IMR-90 (cell line): ENCODE measurements around the gene TENT5C. TPM values are rescaled to one million over a fixed set of nuclear protein-coding genes. Genes with fewer than 3 reads are reported as not detected.

ENCODE experiments used
- ATAC-seq: fragments of 200-7000 bp; cut with Tn5 transposase; 2 replicates; pipeline ENCODE4 v1.9.1; 2020; ENCODE audit warnings: low read depth, mild to moderate bottlenecking, moderate library complexity
- BruUV-seq: library from RNA; stranded (reverse); fragments of 400-500 nt; replicated peaks from 2 replicates; lab custom pipeline; 2021; lab: Mats Ljungman, UMichigan
- CTCF ChIA-PET: fragments of 300-600 bp; formaldehyde crosslinking; extraction: SDS; loops from one replicate; lab custom pipeline; 2021; ENCODE audit warnings: antibody characterized with exemption; lab: Yijun Ruan, JAX
- POLR2A ChIA-PET: fragments of 300-600 bp; sonication (Branson Sonifier 250); formaldehyde crosslinking; loops from one replicate; lab custom pipeline; 2022; ENCODE audit warnings: antibody characterized with exemption; ENCODE audit not compliant: unreplicated experiment; lab: Charles Lee
- DNase-seq: peaks from one replicate; pipeline ENCODE4 v3.0.0; 2013
- H2AFZ ChIP-seq: replicated peaks from 2 replicates; pipeline ENCODE3; 2013; ENCODE audit warnings: low read length, mild to moderate bottlenecking; ENCODE audit not compliant: poor library complexity
- H2AK5ac ChIP-seq: 2 replicates; pipeline ENCODE4 v1.6.1; 2013; ENCODE audit warnings: low read depth, low read length, inconsistent platforms
- H2AK9ac ChIP-seq: replicated peaks from 2 replicates; pipeline ENCODE3; 2013; ENCODE audit warnings: mild to moderate bottlenecking, low read depth, low read length, moderate library complexity; ENCODE audit not compliant: poor library complexity
- H2BK120ac ChIP-seq: 2 replicates; pipeline ENCODE4 v1.6.1; 2013; ENCODE audit warnings: low read depth, low read length, inconsistent platforms
- H2BK15ac ChIP-seq: 3 replicates; pipeline ENCODE4 v1.6.1; 2013; ENCODE audit warnings: low read depth, low read length, inconsistent platforms
- H2BK20ac ChIP-seq: 2 replicates; pipeline ENCODE4 v1.6.1; 2013; ENCODE audit warnings: low read depth, mild to moderate bottlenecking, inconsistent platforms, low read length, moderate library complexity
- H2BK5ac ChIP-seq: 2 replicates; pipeline ENCODE4 v1.6.1; 2013; ENCODE audit warnings: mild to moderate bottlenecking, low read depth, low read length, inconsistent platforms; ENCODE audit not compliant: poor library complexity, severe bottlenecking
- H3K14ac ChIP-seq: replicated peaks from 2 replicates; pipeline ENCODE4 v1.6.1; 2013; ENCODE audit warnings: low read depth, low read length, inconsistent platforms
- H3K18ac ChIP-seq: 2 replicates; pipeline ENCODE4 v1.6.1; 2013; ENCODE audit warnings: low read depth, low read length, control low read depth
- H3K23ac ChIP-seq: 2 replicates; pipeline ENCODE4 v1.6.1; 2013; ENCODE audit warnings: low read depth, low read length, inconsistent platforms
- H3K27ac ChIP-seq: 2 replicates; pipeline ENCODE4 v1.5.1; 2013; ENCODE audit warnings: mild to moderate bottlenecking, control low read depth, low read length; ENCODE audit not compliant: insufficient read depth
- H3K27me3 ChIP-seq: 2 replicates; pipeline ENCODE4 v1.6.1; 2013; ENCODE audit warnings: low read length; ENCODE audit not compliant: control insufficient read depth, insufficient read depth
- H3K36me3 ChIP-seq: 2 replicates; pipeline ENCODE4 v1.6.1; 2013; ENCODE audit warnings: low read length, mixed read lengths; ENCODE audit not compliant: control insufficient read depth, insufficient read depth
- H3K4ac ChIP-seq: 2 replicates; pipeline ENCODE4 v1.6.1; 2013; ENCODE audit warnings: low read depth, low read length, inconsistent platforms
- H3K4me1 ChIP-seq: 2 replicates; pipeline ENCODE4 v1.6.1; 2013; ENCODE audit warnings: low read length, mixed read lengths; ENCODE audit not compliant: control insufficient read depth, insufficient read depth
- H3K4me2 ChIP-seq: 2 replicates; pipeline ENCODE4 v1.6.1; 2013; ENCODE audit warnings: low read depth, mild to moderate bottlenecking, control low read depth, low read length, moderate library complexity
- H3K4me3 ChIP-seq: 2 replicates; pipeline ENCODE4 v1.5.1; 2013; ENCODE audit warnings: low read depth, mild to moderate bottlenecking, control low read depth, low read length, moderate library complexity; ENCODE audit not compliant: insufficient read depth
- H3K56ac ChIP-seq: 2 replicates; pipeline ENCODE4 v1.6.1; 2013; ENCODE audit warnings: low read length, inconsistent platforms; ENCODE audit not compliant: insufficient read depth; ENCODE audit errors: extremely low read depth
- H3K79me1 ChIP-seq, 2 experiments: 2 replicates each; pipeline ENCODE4 v1.6.1; 2013; ENCODE audit warnings: low read length in 2 of 2, inconsistent platforms in 1 of 2, low read depth in 1 of 2
- H3K9ac ChIP-seq: 2 replicates; pipeline ENCODE4 v1.6.1; 2013; ENCODE audit warnings: low read depth, low read length, control low read depth
- H3K9me1 ChIP-seq: 2 replicates; pipeline ENCODE4 v1.6.1; 2013; ENCODE audit warnings: low read length, inconsistent platforms; ENCODE audit not compliant: insufficient read depth
- H3K9me3 ChIP-seq: 2 replicates; pipeline ENCODE4 v1.6.1; 2013; ENCODE audit warnings: low read length; ENCODE audit not compliant: control insufficient read depth, insufficient read depth
- H4K20me1 ChIP-seq: 2 replicates; pipeline ENCODE4 v1.6.1; 2013; ENCODE audit warnings: low read length, inconsistent platforms; ENCODE audit not compliant: insufficient read depth
- H4K5ac ChIP-seq: 2 replicates; pipeline ENCODE4 v1.6.1; 2013; ENCODE audit warnings: mild to moderate bottlenecking, low read depth, low read length, control low read depth
- H4K8ac ChIP-seq, 2 experiments: 2 replicates each; pipeline ENCODE4 v1.6.1; 2013; ENCODE audit warnings: low read depth in 2 of 2, low read length in 2 of 2, control low read depth in 1 of 2, inconsistent platforms in 1 of 2
- H4K91ac ChIP-seq: 2 replicates; pipeline ENCODE4 v1.6.1; 2013; ENCODE audit warnings: low read depth, low read length, inconsistent platforms; ENCODE audit not compliant: insufficient read depth
- CHD1 ChIP-seq: IDR thresholded peaks from 2 replicates; pipeline ENCODE4 v1.6.1; 2012; ENCODE audit warnings: low read depth, low read length, improper control_type of control experiment
- FOS ChIP-seq: fragments of 150-350 bp; IDR thresholded peaks from 2 replicates; pipeline ENCODE4 v1.6.1; 2016; ENCODE audit warnings: low read depth, low read length
- MAZ ChIP-seq: IDR thresholded peaks from 2 replicates; pipeline ENCODE4 v1.6.1; 2012; ENCODE audit warnings: low read depth, mild to moderate bottlenecking, low read length, improper control_type of control experiment, moderate library complexity, borderline replicate concordance
- NFE2L2 ChIP-seq: fragments of 150-350 bp; IDR thresholded peaks from 2 replicates; pipeline ENCODE4 v1.6.1; 2016; ENCODE audit warnings: low read depth, mild to moderate bottlenecking, low read length
- POLR2A ChIP-seq: IDR thresholded peaks from 2 replicates; pipeline ENCODE4 v1.6.1; 2012; ENCODE audit warnings: mild to moderate bottlenecking, low read depth, low read length
- RAD21 ChIP-seq: IDR thresholded peaks from 2 replicates; pipeline ENCODE4 v1.6.1; 2012; ENCODE audit warnings: low read length, improper control_type of control experiment
- RCOR1 ChIP-seq: IDR thresholded peaks from 2 replicates; pipeline ENCODE4 v1.6.1; 2012; ENCODE audit warnings: mild to moderate bottlenecking, low read length, improper control_type of control experiment; ENCODE audit not compliant: insufficient replicate concordance
- WGBS, 2 experiments: methylation state at CpG; one replicate each; pipeline versions ENCODE4 v1.1.5 to v1.1.7; 2013; ENCODE audit warnings: missing lambda C conversion rate in 2 of 2; ENCODE audit not compliant: insufficient read length in 1 of 2; ENCODE audit errors: extremely low coverage in 2 of 2; 5-methylcytosine and 5-hydroxymethylcytosine counted together
- dilution Hi-C: fragments of 300-500 bp; cut with HindIII; formaldehyde crosslinking; loops from one replicate; pipeline ENCODE4 v1.14.3; 2018; ENCODE audit warnings: low sequenced_read_pairs; ENCODE audit not compliant: unreplicated experiment
- in situ Hi-C: fragments of 300-500 bp; cut with MboI; formaldehyde crosslinking; loops from 3 replicates; pipeline ENCODE4 v1.14.3; 2019; ENCODE audit warnings: low sequenced_read_pairs, inconsistent platforms, mixed read lengths
- intact Hi-C: fragments of 100-400 bp; cut with micrococcal nuclease; formaldehyde crosslinking; loops from 2 replicates; pipeline ENCODE4 v1.10.0; 2022
- polyA plus RNA-seq, 3 experiments: library from polyadenylated mRNA; depleted of rRNA; stranded (reverse); fragments of >200 nt; gene quantifications; 2 replicates each; pipeline ENCODE4 v1.2.3, GENCODE V29; 2012; ENCODE audit warnings: low replicate concordance in 1 of 3
- total RNA-seq: library from RNA; depleted of rRNA; stranded (reverse); fragments of >200 nt; gene quantifications from 2 replicates; pipeline ENCODE4 v1.2.3, GENCODE V29; 2012

The TENT5C gene
- total and polyA plus RNA-seq, 2 of the 4 experiments (the other 2 are of a cell fraction), result 1.5 to 4.1 TPM

GRCh38 chr1:117567435-117567834, 38.4 kb upstream of the TENT5C start:
- intact Hi-C loops (no loop called here), in situ Hi-C loops (no loop called here), dilution Hi-C loops (no loop called here)
- H2BK20ac ChIP-seq, result no peak overlapping the region
- H3K4ac ChIP-seq, result no peak overlapping the region
- H2BK15ac ChIP-seq, result no peak overlapping the region
- no peak overlapping the region for H3K9ac ChIP-seq
- ChIA-PET CTCF (no interaction called here), POLR2A (no interaction called here)
- H4K5ac ChIP-seq, result no peak overlapping the region
- H4K91ac ChIP-seq, result no peak overlapping the region
- H3K27ac ChIP-seq, result no peak overlapping the region
- H3K4me3 ChIP-seq, result no peak overlapping the region
- no peaks in the 10 kb centered on the region for H3K79me1 ChIP-seq
- H2AK5ac ChIP-seq, result no peak overlapping the region
- ATAC-seq, result no peak
- no peak overlapping the region for H2BK5ac ChIP-seq
- no peaks in the 10 kb centered on the region; the same call in 1 of the 2 replicates for H3K4me1 ChIP-seq
- no peak for TF ChIP-seq FOS
- no peak for TF ChIP-seq RCOR1
- TF ChIP-seq MAZ, result no peak
- no peak for TF ChIP-seq POLR2A
- TF ChIP-seq CHD1, result no peak
- TF ChIP-seq NFE2L2, result no peak
- TF ChIP-seq RAD21, result no peak
- H3K36me3 ChIP-seq, result no peaks in the 10 kb centered on the region
- H3K27me3 ChIP-seq, result peaks cover 27% of the 10 kb centered on the region
- WGBS, 2 experiments, result 80% methylated on average over 1 of the region's 10 CpGs; no CpG with 5 or more reads in 1 of the 2 experiments
- no peak overlapping the region for H2AK9ac ChIP-seq
- H2AFZ ChIP-seq, result no peak overlapping the region
- no peak for DNase-seq
- BruUV-seq, result no TSS peak
- H3K23ac ChIP-seq, result no peak overlapping the region
- no peak overlapping the region for H4K8ac ChIP-seq
- no peak overlapping the region for H3K56ac ChIP-seq
- H4K20me1 ChIP-seq, result no peaks in the 10 kb centered on the region
- no peak overlapping the region for H3K4me2 ChIP-seq
- no peak overlapping the region for H3K18ac ChIP-seq
- H3K14ac ChIP-seq, result no peak overlapping the region
- no peaks in the 10 kb centered on the region for H3K9me3 ChIP-seq
- no peak overlapping the region for H2BK120ac ChIP-seq
- no peaks in the 10 kb centered on the region for H3K9me1 ChIP-seq
